PC-3 (cell line): ENCODE data around the gene RBM20. TPM values are rescaled to one million over a fixed set of nuclear protein-coding genes. Genes with fewer than 3 reads are reported as not detected.

Experiments
- ATAC-seq: fragments of 200-7000 bp; cut with Tn5 transposase; 2 replicates; pipeline ENCODE4 v1.9.1; 2020; ENCODE audit warnings: mild to moderate bottlenecking, moderate library complexity
- BruUV-seq: library from RNA; stranded (reverse); fragments of 400-500 nt; replicated peaks from 2 replicates; lab custom pipeline; 2021; lab: Mats Ljungman, UMichigan
- CTCF ChIA-PET: fragments of 300-600 bp; sonication (Branson Sonifier 250); formaldehyde crosslinking; loops from one replicate; lab custom pipeline; 2022; ENCODE audit warnings: antibody characterized with exemption; lab: Charles Lee
- POLR2A ChIA-PET: fragments of 300-600 bp; sonication (Branson Sonifier 250); formaldehyde crosslinking; loops from one replicate; lab custom pipeline; 2022; ENCODE audit warnings: antibody characterized with exemption; ENCODE audit not compliant: unreplicated experiment; lab: Charles Lee
- DNase-seq: peaks from one replicate; pipeline ENCODE4 v3.0.0-alpha.2; 2015
- H2AFZ ChIP-seq: fragments of 300-600 bp; sonication (generic); 2 replicates; pipeline ENCODE4 v1.6.0; 2016; ENCODE audit warnings: antibody characterized with exemption, low read length
- H3F3A ChIP-seq: fragments of 300-600 bp; sonication (generic); one replicate; pipeline ENCODE4 v1.6.0; 2017; ENCODE audit warnings: antibody characterized with exemption, low read length, control low read depth, mild to moderate bottlenecking; ENCODE audit not compliant: unreplicated experiment
- H3K27ac ChIP-seq: fragments of 300-600 bp; sonication (generic); 2 replicates; pipeline ENCODE4 v1.5.1; 2016; ENCODE audit warnings: mild to moderate bottlenecking, low read length
- H3K27me3 ChIP-seq: fragments of 300-600 bp; sonication (generic); 2 replicates; pipeline ENCODE4 v1.6.1; 2016; ENCODE audit warnings: low read length, mixed read lengths
- H3K36me3 ChIP-seq: fragments of 300-600 bp; sonication (generic); 2 replicates; pipeline ENCODE4 v1.6.1; 2016; ENCODE audit warnings: low read depth, mixed run types, low read length, mixed read lengths
- H3K4me1 ChIP-seq: fragments of 300-600 bp; sonication (generic); 2 replicates; pipeline ENCODE4 v1.5.1; 2016; ENCODE audit warnings: low read length; ENCODE audit not compliant: insufficient read depth
- H3K4me2 ChIP-seq: fragments of 300-600 bp; sonication (generic); 2 replicates; pipeline ENCODE4 v1.6.0; 2016; ENCODE audit warnings: low read length
- H3K4me3 ChIP-seq: fragments of 300-600 bp; sonication (generic); 2 replicates; pipeline ENCODE4 v1.5.1; 2016; ENCODE audit warnings: mild to moderate bottlenecking, low read length, mixed read lengths
- H3K79me2 ChIP-seq: fragments of 300-600 bp; sonication (generic); 2 replicates; pipeline ENCODE4 v1.6.1; 2017; ENCODE audit warnings: low read length, mixed read lengths
- H3K9ac ChIP-seq: fragments of 300-600 bp; sonication (generic); 2 replicates; pipeline ENCODE4 v1.6.0; 2016; ENCODE audit warnings: mild to moderate bottlenecking, low read length
- H3K9me2 ChIP-seq: fragments of 300-600 bp; sonication (generic); replicated peaks from 2 replicates; pipeline ENCODE4 v1.6.1; 2016; ENCODE audit warnings: mixed run types, low read length, mixed read lengths
- H3K9me3 ChIP-seq: fragments of 300-600 bp; sonication (generic); 2 replicates; pipeline ENCODE4 v1.6.1; 2016; ENCODE audit warnings: low read length, mixed read lengths
- H4K20me1 ChIP-seq: fragments of 300-600 bp; sonication (generic); 2 replicates; pipeline ENCODE4 v1.6.1; 2016; ENCODE audit warnings: low read length, mixed read lengths
- EZH2 ChIP-seq: fragments of 300-600 bp; sonication (generic); IDR thresholded peaks from one replicate; pipeline ENCODE4 v1.6.1; 2017; ENCODE audit warnings: antibody characterized with exemption, mild to moderate bottlenecking, low read length; ENCODE audit not compliant: unreplicated experiment
- EZH2phosphoT487 ChIP-seq: fragments of 300-600 bp; sonication (generic); IDR thresholded peaks from 2 replicates; pipeline ENCODE4 v1.6.1; 2018; ENCODE audit warnings: mild to moderate bottlenecking, antibody characterized with exemption, low read length, borderline replicate concordance
- intact Hi-C: fragments of 100-400 bp; cut with micrococcal nuclease; formaldehyde crosslinking; loops from 2 replicates; pipeline ENCODE4 v1.9.0; 2023
- total RNA-seq: library from RNA; depleted of rRNA; stranded (reverse); fragments of >200 nt; gene quantifications from 2 replicates; pipeline ENCODE4 v1.2.3, GENCODE V29; 2014
- TF ChIP-seq, protein P1 (sequence below): fragments of 300-600 bp; sonication (generic); conservative IDR thresholded peaks from 2 replicates; pipeline ENCODE4 v1.5.1; 2017; ENCODE audit warnings: antibody characterized with exemption, low read depth, mild to moderate bottlenecking, low read length

RBM20 gene
- total RNA-seq, 1 experiment from 2014 or later, result 0.40 TPM

- no peak overlapping the region for H3K9ac ChIP-seq
- TF ChIP-seq, protein P1, sequence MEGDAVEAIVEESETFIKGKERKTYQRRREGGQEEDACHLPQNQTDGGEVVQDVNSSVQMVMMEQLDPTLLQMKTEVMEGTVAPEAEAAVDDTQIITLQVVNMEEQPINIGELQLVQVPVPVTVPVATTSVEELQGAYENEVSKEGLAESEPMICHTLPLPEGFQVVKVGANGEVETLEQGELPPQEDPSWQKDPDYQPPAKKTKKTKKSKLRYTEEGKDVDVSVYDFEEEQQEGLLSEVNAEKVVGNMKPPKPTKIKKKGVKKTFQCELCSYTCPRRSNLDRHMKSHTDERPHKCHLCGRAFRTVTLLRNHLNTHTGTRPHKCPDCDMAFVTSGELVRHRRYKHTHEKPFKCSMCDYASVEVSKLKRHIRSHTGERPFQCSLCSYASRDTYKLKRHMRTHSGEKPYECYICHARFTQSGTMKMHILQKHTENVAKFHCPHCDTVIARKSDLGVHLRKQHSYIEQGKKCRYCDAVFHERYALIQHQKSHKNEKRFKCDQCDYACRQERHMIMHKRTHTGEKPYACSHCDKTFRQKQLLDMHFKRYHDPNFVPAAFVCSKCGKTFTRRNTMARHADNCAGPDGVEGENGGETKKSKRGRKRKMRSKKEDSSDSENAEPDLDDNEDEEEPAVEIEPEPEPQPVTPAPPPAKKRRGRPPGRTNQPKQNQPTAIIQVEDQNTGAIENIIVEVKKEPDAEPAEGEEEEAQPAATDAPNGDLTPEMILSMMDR, result no peak
- TF ChIP-seq EZH2phosphoT487 (no peak), EZH2 (no peak)
- DNase-seq, result no peak
- H2AFZ ChIP-seq, result no peak overlapping the region
- no peaks in the 10 kb centered on the region for H3K9me2 ChIP-seq
- H3K9me3 ChIP-seq, result no peaks in the 10 kb centered on the region
- no peak overlapping the region for H3K4me3 ChIP-seq
- no peaks in the 10 kb centered on the region for H3K27me3 ChIP-seq
- ChIA-PET CTCF (no interaction called here), POLR2A (no interaction called here)
- intact Hi-C loops, result no loop called here
- no peaks in the 10 kb centered on the region for H3K36me3 ChIP-seq
- no peaks in the 10 kb centered on the region for H3K4me1 ChIP-seq
- no peak for ATAC-seq
- no peak overlapping the region for H3K4me2 ChIP-seq
- H3K27ac ChIP-seq, result no peak overlapping the region
- BruUV-seq, result no TSS peak
- H3K79me2 ChIP-seq, result no peaks in the 10 kb centered on the region
- H4K20me1 ChIP-seq, result no peaks in the 10 kb centered on the region
- H3F3A ChIP-seq, result no peaks in the 10 kb centered on the region
These were observed 54.7 kb downstream of the RBM20 start for GRCh38 chr10:110698782-110699201.

- BruUV-seq, result no TSS peak
- DNase-seq, result no peak
- H3K9me3 ChIP-seq, result no peaks in the 10 kb centered on the region
- H3K4me1 ChIP-seq, result no peaks in the 10 kb centered on the region
- H3K4me2 ChIP-seq, result no peak overlapping the region
- ChIA-PET CTCF (no interaction called here), POLR2A (no interaction called here)
- no peaks in the 10 kb centered on the region for H4K20me1 ChIP-seq
- no peak overlapping the region for H3K4me3 ChIP-seq
- no peak for TF ChIP-seq EZH2phosphoT487
- TF ChIP-seq, protein P1, result no peak
- TF ChIP-seq EZH2, result no peak
- no peaks in the 10 kb centered on the region for H3F3A ChIP-seq
- no peaks in the 10 kb centered on the region for H3K36me3 ChIP-seq
- no peak overlapping the region for H3K9ac ChIP-seq
- no peak overlapping the region for H2AFZ ChIP-seq
- no peaks in the 10 kb centered on the region for H3K79me2 ChIP-seq
- no peaks in the 10 kb centered on the region for H3K27me3 ChIP-seq
- H3K27ac ChIP-seq, result no peak overlapping the region
- intact Hi-C loops, result no loop called here
- no peak for ATAC-seq
- H3K9me2 ChIP-seq, result no peaks in the 10 kb centered on the region
These were observed 55.8 kb downstream of the RBM20 start for GRCh38 chr10:110699859-110700468.

DNA sequence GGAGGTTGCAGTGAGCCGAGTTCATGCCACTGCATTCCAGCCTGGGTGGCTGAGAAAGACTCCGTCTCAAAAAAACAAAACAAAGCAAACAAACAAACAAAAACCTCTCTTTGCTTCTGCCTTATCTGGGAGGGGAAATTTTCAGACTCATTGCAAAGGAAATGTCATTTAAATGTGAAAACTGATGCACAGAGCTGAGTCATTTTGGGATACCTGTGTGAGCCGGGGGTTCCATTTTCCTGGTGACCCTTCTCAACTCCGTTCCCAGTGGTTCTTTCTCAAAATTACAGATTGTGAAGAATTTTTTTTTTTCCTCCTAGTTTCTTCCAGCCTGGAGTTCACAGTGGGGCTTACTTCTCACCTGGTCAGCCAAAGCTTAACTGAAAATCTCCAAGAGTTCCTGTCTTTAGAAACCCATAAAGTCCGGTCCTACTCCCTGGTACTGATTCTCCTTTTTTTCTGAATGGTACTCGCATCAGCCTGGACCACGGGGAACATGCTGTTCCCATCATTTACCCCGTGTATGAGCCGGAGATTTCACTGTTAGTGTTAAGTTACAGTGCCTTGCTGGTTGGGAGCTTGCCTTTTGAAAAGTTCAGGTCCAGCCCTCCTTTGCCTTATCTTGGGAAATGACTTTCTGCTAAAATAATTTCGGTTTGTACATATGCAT is 56.9 kb downstream of the RBM20 start:
- POLR2A ChIA-PET, result no interaction called here
- DNase-seq (no peak), ATAC-seq (no peak)
- intact Hi-C loops, result no loop called here
- Histone ChIP-seq H3K9me3 (no peaks in the 10 kb centered on the region), H3K9me2 (no peaks in the 10 kb centered on the region), H3K4me2 (no peak overlapping the region), H3F3A (no peaks in the 10 kb centered on the region), H3K4me3 (no peak overlapping the region), H3K9ac (no peak overlapping the region), H2AFZ (no peak overlapping the region), H3K27ac (no peak overlapping the region), H3K36me3 (no peaks in the 10 kb centered on the region), H4K20me1 (no peaks in the 10 kb centered on the region), H3K27me3 (no peaks in the 10 kb centered on the region), H3K79me2 (no peaks in the 10 kb centered on the region), H3K4me1 (no peaks in the 10 kb centered on the region)
- CTCF ChIA-PET, result interaction anchor here (0.6 kb wide), 1 partner anchor 78 kb away, joined by 3 read pairs; no protein-coding TSS in a partner anchor
- TF ChIP-seq, protein P1, result no peak
- TF ChIP-seq EZH2 (no peak), EZH2phosphoT487 (no peak)
- no TSS peak for BruUV-seq
